ENCODE data around the gene KMT2B.

KMT2B gene

GRCh38 chr19:35710784-35711723, 6.7 kb upstream of the KMT2B start:
- FAIRE-seq (peak; percentile 99), DNase-seq (ENCODE audit: insufficient read length, low spot score) (peak; percentile 43)
- TF ChIP-seq TAF1 (IDR thresholded peaks at IDR 0.05; ENCODE audit: low read depth, low read length), result peak; percentile 29; the same call in 1 of the 2 replicates
- peak; percentile 49; the same call in 1 of the 2 replicates for TF ChIP-seq POLR2AphosphoS5 (IDR thresholded peaks at IDR 0.05; ENCODE audit: low read depth, low read length)
- peak; percentile 51 for TF ChIP-seq POLR2A (IDR thresholded peaks at IDR 0.05; ENCODE audit: low read depth, low read length)
- peak; percentile 100 for TF ChIP-seq POU2F2 (IDR thresholded peaks at IDR 0.05; ENCODE audit: low read depth, low read length)
- no peak for TF ChIP-seq PAX5 (IDR thresholded peaks at IDR 0.05; ENCODE audit: insufficient read depth, low read length, severe bottlenecking)
- peak; percentile 53 for TF ChIP-seq SPI1 (IDR thresholded peaks at IDR 0.05; ENCODE audit: low read depth, low read length)

DNA sequence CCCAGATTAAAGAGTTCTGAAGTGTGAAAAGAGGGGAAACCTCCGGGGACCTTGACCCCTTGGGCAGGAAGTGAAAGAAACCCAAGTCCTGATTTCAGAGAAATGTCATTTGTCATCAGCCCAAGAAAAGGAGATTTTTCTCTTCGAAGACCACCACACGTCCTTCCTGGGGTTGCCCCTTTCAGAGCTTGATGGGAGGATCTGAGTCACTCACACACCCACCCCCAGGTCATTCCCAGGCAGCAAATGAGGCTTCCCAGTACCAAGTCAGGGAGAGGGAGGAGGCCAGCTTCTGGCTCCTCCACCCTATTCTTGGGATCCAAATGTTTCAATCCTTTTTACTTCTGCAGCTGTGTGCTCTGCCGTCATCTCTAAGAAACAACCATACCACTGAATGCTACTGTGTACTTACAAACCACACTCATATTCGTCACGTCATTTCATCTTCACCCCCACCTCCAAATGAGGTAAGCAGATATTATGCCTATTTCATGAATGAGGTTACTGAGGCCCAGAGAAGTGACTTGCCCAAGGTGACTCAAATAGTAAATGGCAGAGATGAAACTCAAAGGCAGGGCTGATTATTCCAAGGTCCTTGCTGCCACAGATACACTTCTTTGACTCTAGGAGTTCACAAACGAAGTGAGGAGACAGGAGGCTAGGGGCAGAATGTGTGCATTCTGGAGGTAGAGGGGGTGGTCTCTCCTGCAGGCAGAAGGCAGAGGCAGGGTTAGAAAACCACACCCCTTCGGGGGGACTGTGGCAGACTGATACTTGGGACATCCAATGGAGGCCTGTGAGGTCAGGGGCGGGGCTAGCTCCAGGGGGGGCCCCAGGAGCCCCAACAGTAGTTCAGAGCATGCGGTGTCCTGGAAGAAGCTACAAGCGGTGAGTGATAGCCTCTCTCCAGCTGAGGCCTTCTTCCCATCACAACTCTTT, 5.0 kb upstream of the KMT2B start:
- peak; percentile 93 for FAIRE-seq
- TF ChIP-seq POU2F2 (IDR thresholded peaks at IDR 0.05; ENCODE audit: low read depth, low read length), result peak; percentile 82
- TF ChIP-seq SPI1 (IDR thresholded peaks at IDR 0.05; ENCODE audit: low read depth, low read length), result peak; percentile 83
- peak; percentile 75 for TF ChIP-seq POLR2AphosphoS5 (IDR thresholded peaks at IDR 0.05; ENCODE audit: low read depth, low read length)
- TF ChIP-seq PAX5 (IDR thresholded peaks at IDR 0.05; ENCODE audit: insufficient read depth, low read length, severe bottlenecking), result no peak
- TF ChIP-seq TAF1 (IDR thresholded peaks at IDR 0.05; ENCODE audit: low read depth, low read length), result peak; percentile 84
- peak; percentile 84 for TF ChIP-seq POLR2A (IDR thresholded peaks at IDR 0.05; ENCODE audit: low read depth, low read length)
- peak; percentile 57 for DNase-seq (ENCODE audit: insufficient read length, low spot score)

- no peak for DNase-seq (ENCODE audit: insufficient read length, low spot score)
- no peak for FAIRE-seq
- no peak for TF ChIP-seq POLR2AphosphoS5 (IDR thresholded peaks at IDR 0.05; ENCODE audit: low read depth, low read length)
- TF ChIP-seq POU2F2 (IDR thresholded peaks at IDR 0.05; ENCODE audit: low read depth, low read length), result no peak
- TF ChIP-seq TAF1 (IDR thresholded peaks at IDR 0.05; ENCODE audit: low read depth, low read length), result no peak
- TF ChIP-seq SPI1 (IDR thresholded peaks at IDR 0.05; ENCODE audit: low read depth, low read length), result no peak
- no peak for TF ChIP-seq PAX5 (IDR thresholded peaks at IDR 0.05; ENCODE audit: insufficient read depth, low read length, severe bottlenecking)
- no peak for TF ChIP-seq POLR2A (IDR thresholded peaks at IDR 0.05; ENCODE audit: low read depth, low read length)
Measured at GRCh38 chr19:35713506-35713850, 4.3 kb upstream of the KMT2B start.

- DNase-seq (ENCODE audit: insufficient read length, low spot score) (no peak), FAIRE-seq (peak; percentile 9)
- no peak for TF ChIP-seq SPI1 (IDR thresholded peaks at IDR 0.05; ENCODE audit: low read depth, low read length)
- TF ChIP-seq TAF1 (IDR thresholded peaks at IDR 0.05; ENCODE audit: low read depth, low read length), result no peak
- no peak for TF ChIP-seq POLR2A (IDR thresholded peaks at IDR 0.05; ENCODE audit: low read depth, low read length)
- no peak for TF ChIP-seq POLR2AphosphoS5 (IDR thresholded peaks at IDR 0.05; ENCODE audit: low read depth, low read length)
- TF ChIP-seq POU2F2 (IDR thresholded peaks at IDR 0.05; ENCODE audit: low read depth, low read length), result no peak
- no peak for TF ChIP-seq PAX5 (IDR thresholded peaks at IDR 0.05; ENCODE audit: insufficient read depth, low read length, severe bottlenecking)
Measured at GRCh38 chr19:35713904-35714495, 3.8 kb upstream of the KMT2B start.

- FAIRE-seq (peak; percentile 80), DNase-seq (ENCODE audit: insufficient read length, low spot score) (no peak)
- peak; percentile 12; the same call in 1 of the 2 replicates for TF ChIP-seq POLR2AphosphoS5 (IDR thresholded peaks at IDR 0.05; ENCODE audit: low read depth, low read length)
- no peak for TF ChIP-seq SPI1 (IDR thresholded peaks at IDR 0.05; ENCODE audit: low read depth, low read length)
- TF ChIP-seq PAX5 (IDR thresholded peaks at IDR 0.05; ENCODE audit: insufficient read depth, low read length, severe bottlenecking), result no peak
- TF ChIP-seq POLR2A (IDR thresholded peaks at IDR 0.05; ENCODE audit: low read depth, low read length), result no peak
- TF ChIP-seq POU2F2 (IDR thresholded peaks at IDR 0.05; ENCODE audit: low read depth, low read length), result no peak
Measured at GRCh38 chr19:35714601-35715354, 3.0 kb upstream of the KMT2B start.

DNA sequence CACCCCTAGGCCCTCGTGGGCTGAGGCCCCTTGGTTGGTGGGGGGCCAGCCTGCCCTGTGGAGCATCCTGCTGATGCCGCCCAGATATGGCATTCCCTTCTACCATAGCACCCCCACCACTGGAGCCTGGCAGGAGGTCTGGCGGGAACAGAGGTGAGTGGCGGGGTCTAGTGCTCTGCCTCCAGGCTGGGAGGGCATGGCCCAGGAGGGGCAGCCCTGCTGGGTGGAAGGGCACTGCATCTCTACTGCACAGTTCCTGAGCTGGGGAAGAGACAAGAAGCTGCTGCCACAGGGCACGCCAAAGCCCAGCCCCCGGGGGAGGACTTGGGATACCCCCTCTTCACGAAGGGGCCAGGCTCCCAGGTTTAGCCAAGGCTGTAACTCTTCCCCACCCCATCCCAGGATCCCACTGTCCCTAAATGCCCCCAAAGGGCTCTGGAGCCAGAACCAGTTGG, 2.4 kb upstream of the KMT2B start:
- no peak for DNase-seq (ENCODE audit: insufficient read length, low spot score)
- no peak for FAIRE-seq
- TF ChIP-seq TAF1 (IDR thresholded peaks at IDR 0.05; ENCODE audit: low read depth, low read length), result no peak
- no peak for TF ChIP-seq POLR2AphosphoS5 (IDR thresholded peaks at IDR 0.05; ENCODE audit: low read depth, low read length)
- no peak for TF ChIP-seq POLR2A (IDR thresholded peaks at IDR 0.05; ENCODE audit: low read depth, low read length)
- TF ChIP-seq POU2F2 (IDR thresholded peaks at IDR 0.05; ENCODE audit: low read depth, low read length), result no peak
- no peak for TF ChIP-seq SPI1 (IDR thresholded peaks at IDR 0.05; ENCODE audit: low read depth, low read length)
- no peak for TF ChIP-seq PAX5 (IDR thresholded peaks at IDR 0.05; ENCODE audit: insufficient read depth, low read length, severe bottlenecking)

DNA sequence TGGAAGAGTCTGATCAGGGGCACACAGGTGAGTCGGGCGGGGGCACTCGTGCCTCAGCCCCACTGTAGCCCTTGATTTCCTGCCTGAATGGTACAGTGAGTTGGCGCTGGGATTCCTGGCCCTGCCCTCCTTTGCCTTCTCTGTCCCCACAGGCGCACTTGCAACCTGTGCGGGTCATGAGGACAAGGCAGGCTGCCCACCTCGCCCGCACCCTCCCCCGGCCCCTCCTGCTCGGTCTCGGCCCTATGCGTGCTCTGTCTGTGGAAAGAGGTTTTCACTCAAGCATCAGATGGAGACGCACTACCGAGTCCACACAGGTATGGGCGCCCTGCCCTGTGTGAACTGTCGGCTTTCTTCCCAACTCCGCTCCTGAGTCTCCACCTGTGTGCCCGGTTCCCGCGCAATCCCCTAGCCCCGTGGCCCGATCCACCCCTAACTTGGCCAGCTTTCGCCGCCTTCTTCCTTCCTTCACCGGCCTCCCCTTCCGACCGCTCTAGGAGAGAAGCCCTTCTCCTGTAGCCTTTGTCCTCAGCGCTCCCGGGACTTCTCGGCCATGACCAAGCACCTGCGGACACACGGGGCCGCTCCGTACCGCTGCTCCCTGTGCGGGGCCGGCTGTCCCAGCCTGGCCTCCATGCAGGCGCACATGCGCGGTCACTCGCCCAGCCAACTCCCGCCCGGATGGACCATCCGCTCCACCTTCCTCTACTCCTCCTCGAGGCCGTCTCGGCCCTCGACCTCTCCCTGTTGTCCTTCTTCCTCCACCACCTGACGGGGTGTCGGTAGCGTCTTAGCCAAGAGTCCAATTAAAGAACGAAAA, 1.6 kb upstream of the KMT2B start:
- no peak for FAIRE-seq
- no peak for DNase-seq (ENCODE audit: insufficient read length, low spot score)
- no peak for TF ChIP-seq POU2F2 (IDR thresholded peaks at IDR 0.05; ENCODE audit: low read depth, low read length)
- TF ChIP-seq POLR2A (IDR thresholded peaks at IDR 0.05; ENCODE audit: low read depth, low read length), result no peak
- no peak; the same call in 1 of the 2 replicates for TF ChIP-seq POLR2AphosphoS5 (IDR thresholded peaks at IDR 0.05; ENCODE audit: low read depth, low read length)
- TF ChIP-seq SPI1 (IDR thresholded peaks at IDR 0.05; ENCODE audit: low read depth, low read length), result no peak
- TF ChIP-seq TAF1 (IDR thresholded peaks at IDR 0.05; ENCODE audit: low read depth, low read length), result no peak
- TF ChIP-seq PAX5 (IDR thresholded peaks at IDR 0.05; ENCODE audit: insufficient read depth, low read length, severe bottlenecking), result no peak

Measured in GM12891 (cell line).